HG02973 (cell line): Measurements from ENCODE around the gene TSPAN32.

Experiments used
- ATAC-seq: cut with Tn5 transposase; IDR thresholded peaks from one replicate; pipeline ENCODE4 v1.9.1; 2021; ENCODE audit warnings: moderate library complexity; ENCODE audit not compliant: unreplicated experiment

The TSPAN32 gene

DNA sequence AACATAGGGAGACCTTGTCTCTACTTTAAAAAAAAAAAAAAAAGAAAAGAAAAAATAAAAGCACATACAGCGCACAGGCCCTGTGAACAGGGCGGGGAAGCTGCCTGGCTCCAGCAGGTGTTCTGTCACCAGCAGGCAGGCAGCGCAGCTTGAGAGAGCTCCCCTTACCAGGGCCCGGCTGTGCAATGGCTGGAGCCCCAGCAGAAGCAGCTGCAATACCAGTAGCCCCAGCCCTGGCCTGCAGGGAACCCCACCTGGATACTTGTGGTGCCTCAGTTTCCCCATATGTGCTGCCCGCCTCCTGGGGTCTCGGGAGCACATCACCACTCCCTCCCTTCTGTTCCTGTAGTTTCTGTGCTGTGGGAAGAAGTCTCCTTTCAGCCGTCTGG is 12.3 kb downstream of the TSPAN32 start:
- no peak for ATAC-seq

DNA sequence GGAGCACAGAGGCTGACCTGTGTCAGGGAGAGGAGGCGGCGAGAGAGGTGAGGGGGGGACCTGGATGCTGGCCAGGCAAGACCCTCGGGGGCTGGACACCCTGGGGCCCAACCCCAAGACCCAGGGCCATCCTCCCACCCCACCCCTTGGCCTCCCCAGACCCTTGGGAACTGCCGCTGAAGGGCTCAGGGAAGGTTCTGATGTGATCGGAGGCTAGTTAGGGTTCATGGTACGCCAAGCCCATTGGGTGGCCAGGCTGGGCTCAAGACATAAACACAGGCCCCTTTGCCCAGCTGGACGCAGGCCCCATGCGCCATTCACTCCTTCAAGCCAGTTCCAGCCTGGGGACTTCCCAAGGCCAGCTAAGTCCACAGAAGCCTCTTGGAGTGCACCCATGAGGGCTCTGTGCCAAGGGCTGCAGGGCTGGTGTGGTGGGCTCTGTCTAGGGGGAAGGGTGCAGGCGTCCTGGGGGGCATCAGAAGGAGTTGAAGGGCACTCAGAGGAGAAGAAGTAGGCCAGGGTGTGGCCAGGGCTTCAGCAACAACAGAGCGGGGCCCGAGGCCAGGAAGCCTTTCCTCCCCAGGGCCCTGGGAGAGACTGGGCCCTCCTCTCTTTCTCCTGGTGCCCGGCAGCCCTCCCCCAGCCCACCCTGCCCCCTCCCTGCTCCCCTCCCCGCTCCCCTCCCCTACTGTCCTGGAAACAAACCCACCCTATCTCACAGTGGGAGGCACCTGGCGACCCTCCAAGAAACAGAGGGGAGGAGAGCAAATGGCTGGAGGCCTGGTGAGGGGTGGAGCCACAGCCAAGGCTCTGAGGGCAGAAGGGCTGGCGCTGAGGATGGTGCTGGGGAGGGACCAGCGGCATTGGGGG is 12.9 kb downstream of the TSPAN32 start:
- ATAC-seq, result no peak

DNA sequence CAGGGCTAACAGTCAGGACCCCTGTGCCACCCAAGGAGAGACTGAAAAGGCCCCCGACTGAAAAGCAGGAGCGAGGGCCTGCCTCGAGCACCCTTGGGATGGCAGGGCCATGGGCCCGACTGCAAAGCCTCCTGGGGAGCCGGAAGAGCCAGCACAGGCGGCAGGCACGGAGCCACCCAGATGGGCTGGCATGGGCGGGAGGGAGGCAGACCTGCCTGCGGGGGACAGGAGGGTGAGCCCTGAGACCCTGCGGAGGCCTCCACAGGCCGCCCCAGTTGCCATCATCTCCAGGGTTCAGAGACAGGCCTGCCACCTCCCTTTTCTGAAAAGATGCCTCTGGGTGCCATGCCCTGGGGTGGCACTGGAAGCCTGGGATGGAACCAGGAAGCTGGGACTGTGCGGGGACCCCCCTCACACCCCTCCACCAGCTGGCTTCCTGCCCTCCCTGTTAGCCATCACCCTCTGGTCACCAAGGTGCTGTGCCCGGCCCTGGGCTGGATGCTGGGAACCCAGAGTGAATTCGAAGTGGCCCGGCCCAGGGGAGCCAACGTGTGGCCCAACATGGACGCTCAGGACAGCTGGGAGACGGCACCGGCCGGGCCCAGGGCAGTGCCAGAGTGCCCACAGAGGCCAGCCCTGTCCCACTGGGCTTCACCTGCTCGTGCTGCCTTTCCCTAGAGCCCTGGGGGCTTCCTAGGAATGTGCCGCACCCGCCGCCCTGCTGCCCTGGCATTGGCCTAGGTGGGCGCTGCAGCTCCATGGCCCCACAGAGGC is 13.8 kb downstream of the TSPAN32 start:
- no peak for ATAC-seq

DNA sequence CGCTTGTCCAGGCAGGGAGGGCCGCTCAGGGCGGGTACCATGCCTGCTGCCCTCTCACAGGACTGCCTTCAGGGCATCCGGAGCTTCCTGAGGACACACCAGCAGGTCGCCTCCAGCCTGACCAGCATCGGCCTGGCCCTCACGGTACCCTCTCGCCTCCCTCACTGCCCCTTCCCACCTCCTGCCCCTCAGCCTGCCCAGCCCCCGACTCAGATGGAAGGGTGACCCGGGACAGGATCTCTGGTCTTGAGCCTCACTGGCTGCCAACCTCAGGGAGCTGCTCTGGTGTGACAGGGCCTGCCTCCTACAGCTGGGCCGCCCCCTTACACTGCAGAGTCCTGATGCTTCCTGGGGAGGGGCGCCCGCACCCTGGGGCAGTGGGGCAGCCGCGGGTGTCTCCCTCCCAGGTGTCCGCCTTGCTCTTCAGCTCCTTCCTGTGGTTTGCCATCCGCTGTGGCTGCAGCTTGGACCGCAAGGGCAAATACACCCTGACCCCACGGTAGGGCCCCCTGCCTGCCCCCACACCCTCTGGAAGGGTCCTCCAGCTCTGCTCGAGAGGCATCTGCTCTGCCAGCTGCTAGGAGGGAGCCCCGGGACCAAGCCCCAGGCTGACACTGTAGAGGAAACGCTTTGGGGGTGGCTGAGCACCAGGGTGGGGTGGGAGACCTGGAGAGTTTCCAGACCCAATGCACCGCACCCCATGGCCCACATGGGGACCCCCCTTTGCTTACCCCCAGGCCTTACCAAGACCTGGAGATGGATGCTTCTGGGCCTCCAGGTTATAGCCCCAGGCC is 14.6 kb downstream of the TSPAN32 start:
- ATAC-seq, result no peak

DNA sequence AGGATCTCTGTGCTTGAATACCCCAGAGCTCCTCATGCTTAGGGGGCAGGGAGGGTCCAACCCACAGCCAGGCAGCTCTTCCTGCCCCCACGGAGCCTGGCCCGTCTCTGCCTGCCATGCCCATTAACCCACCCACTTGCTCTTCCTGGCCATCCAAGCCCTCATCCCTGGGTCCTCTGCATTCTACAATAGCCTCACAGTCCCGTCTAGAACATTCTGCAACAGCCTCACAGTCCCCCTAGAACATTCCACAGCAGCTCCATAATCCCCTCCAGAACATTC is 15.1 kb downstream of the TSPAN32 start:
- ATAC-seq, result no peak

DNA sequence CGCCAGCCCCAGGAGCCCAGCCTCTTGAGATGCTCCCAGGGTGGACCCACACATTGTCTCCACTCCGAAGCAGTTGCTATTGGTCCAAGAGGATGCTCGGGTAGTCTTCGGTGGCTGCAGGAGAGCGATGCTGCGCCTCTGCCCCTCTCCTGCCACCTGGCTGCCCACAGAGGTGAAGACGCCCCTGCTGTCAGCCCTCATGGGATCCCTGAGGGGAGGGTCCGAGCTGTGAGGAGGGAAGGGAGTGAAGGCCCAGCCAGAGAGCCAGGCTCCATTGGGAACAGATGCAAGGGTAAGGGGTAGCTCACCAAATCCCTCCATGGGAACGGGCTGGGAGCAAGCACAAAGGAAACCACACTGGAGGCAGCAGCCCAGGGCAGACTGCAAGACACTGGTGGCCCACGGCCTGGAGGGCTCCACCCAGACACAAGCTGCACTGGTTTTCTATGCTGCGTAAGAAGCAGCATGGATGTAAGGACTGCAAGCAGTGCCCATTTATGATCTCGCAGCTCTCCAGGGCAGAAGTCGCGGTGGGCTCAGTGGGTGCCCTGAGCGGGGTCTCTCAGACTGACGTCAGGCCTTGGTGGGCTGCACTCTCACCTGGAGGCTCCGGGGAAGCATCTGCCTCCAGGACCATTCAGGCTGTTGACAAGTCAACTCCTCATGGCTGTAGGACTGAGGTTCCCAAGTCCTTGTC is 15.7 kb downstream of the TSPAN32 start:
- ATAC-seq, result no peak

DNA sequence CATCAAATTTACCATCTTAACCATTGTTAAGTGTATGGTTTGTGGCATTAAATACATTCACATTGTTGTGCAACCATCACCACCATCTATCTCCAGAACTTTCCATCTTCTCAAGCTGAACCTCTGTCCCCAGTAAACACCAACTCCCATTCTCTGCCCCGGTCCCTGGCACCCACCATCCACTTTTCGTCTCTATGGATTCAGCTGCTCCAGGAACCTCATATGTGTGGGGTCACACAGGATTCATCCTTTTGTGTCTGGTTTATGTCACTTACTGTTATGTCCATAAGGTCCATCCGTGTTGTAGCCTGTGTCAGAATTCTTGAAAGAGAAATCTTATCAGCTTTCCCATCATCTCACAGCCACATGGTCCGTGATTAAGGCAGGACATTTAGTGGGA is 16.3 kb downstream of the TSPAN32 start:
- no peak for ATAC-seq

DNA sequence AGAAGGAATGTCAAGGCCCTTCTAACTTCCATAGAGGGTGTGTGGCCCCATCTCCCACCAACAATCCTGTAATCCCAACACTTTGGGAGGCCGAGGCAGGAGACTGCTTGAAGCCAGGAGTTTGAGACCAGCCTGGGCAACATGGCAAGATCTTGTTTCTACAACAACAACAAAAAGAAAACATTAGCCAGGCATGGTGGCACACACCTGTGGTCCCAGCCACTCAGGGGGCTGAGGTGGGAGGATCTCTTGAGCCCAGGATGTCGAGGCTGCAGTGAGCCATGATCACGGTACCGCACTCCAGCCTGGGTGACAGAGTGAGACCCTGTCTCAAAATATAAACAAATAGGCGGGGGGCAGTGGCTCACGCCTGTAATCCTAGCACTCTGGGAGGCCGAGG is 16.9 kb downstream of the TSPAN32 start:
- no peak for ATAC-seq

DNA sequence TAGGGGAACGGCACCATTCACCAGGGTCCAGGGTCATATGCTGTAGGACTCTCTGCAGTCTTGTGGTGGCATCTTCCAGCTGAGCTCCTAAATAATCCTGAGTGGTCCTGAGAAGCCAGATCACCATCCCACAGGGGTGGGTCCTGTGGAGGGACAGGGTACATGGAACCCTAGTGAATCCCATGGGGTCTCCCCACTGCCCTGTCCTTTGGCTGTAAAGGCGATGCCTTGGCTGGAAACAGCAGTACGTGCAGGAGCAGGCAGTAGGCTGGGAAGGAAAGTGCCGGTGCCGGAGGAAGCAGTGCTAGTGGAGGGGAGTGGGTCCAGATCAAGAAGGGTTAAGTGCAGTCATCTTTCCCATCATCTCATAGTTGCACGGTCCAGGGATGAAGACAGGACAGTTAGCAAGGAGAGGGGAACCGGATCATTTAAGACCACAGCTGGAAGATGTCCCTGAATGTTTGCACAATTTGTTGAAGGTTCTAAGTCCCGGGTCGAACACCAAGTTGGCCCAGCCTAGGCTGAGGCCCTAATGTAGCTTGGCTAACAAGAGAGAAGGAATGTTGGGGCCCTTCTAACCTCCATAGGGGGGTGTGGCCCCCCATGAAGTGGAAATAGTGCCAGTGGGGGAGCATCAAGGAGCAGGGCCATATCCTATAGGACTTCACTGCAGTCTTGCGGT is 18.1 kb downstream of the TSPAN32 start:
- ATAC-seq, result no peak

DNA sequence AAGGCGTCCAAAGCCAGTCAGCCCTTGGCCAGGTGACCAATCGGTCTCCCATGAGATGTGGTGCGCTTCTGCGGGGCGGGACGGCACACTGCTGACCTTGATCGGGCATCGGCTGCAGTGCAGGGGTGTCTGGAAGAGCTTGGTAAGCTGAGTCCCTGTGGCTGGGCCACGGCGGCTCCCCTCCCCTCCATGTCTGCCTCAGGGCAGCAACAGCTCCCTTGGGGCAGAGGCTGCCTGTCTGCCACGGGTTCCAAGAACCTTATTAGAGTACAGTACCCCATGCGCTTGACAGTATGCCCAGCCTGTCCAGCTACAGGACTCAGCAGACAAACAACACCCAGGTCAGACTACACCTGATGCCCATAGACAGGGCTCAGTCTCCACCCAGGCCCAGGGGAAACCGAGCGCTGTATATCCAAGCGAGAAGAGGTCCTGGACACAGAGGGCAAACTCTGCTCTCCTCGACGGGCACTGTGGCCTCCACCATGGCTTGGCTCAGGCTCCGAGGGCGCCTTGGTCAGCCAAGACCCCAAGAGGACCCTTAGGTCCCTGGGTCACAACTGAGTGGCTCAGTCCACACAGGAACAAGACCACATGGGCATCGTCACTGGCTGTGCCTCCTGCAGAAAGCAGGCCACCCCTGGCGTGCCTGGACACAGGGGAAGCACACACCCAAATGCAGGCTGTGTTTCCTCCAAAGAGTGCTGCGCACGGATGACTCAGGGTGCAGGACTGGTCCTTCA is 18.9 kb downstream of the TSPAN32 start:
- ATAC-seq, result no peak

DNA sequence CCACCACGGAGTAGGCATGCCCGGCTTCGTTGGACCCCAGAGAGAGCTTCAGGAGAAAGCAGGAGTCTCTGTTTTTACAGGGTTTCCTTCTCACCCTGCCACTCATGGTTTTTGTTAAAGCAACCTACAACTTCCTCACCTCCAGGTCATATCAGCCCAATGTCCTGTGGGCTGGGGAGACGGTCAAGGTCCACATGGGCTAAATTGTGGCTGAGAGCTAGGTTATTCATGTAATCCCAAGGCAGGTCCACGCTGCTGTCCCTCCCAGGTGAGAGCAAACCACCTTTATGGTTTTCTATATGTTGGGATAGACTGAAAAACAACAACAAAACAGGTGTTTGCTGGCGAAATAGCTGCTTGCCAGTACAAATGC is 19.5 kb downstream of the TSPAN32 start:
- ATAC-seq, result no peak

DNA sequence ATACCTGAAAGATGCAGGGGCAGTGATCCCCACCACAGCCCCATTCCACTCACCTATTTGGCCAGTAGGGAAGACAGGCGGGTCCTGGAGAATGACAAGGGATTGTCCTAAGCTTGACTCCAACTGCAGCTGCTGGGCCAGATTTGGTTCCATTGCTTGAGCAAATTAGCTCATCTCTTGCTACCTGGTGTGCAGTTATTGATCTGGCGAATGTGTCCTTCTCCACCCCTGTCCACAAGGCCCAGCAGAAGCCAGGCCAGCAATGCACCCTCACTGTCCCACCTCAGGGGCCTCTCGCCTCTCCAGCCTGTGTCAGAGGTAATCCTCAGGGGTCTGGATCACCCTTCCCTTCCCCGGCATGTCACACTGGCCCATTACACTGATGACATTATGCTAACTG is 23.3 kb downstream of the TSPAN32 start:
- ATAC-seq, result no peak

DNA sequence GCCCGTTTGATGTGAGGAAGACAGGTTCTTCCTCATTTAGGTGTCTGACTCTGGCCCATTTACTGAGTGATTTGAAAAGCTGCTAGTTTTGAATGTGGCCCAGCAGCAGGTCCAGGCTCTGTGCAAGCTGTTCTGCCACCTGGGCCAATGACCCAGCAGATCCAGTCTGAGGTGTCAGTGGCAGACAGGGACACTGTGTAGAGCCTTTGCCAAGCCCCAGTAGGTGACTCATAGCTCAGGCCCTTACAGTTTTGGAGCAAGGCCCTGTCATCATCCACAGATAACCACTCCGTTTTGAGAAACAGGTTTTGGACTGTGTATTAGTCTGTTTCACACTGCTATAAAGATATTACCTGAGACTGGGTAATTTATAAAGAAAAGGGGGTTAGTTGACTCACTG is 23.9 kb downstream of the TSPAN32 start:
- ATAC-seq, result no peak

DNA sequence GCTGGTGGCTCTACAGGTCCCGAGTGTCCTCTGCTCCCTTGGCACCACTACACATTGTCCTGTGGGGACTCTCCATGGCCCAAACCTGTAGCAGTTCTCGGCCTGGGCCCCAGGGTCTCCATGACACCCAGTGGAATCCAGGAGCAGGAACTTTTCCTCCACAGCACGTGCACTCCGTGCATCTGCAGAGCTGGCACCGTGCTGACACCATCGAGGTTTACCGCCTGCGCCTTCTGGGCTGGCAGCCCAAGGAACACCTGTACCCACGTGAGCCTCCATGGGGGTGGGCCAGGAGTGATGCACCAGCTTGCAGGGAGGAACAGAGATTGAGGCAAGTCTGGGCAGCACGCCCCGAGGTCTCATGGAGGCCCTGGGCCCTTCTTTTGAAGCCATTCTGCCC is 25.2 kb downstream of the TSPAN32 start:
- ATAC-seq, result no peak

DNA sequence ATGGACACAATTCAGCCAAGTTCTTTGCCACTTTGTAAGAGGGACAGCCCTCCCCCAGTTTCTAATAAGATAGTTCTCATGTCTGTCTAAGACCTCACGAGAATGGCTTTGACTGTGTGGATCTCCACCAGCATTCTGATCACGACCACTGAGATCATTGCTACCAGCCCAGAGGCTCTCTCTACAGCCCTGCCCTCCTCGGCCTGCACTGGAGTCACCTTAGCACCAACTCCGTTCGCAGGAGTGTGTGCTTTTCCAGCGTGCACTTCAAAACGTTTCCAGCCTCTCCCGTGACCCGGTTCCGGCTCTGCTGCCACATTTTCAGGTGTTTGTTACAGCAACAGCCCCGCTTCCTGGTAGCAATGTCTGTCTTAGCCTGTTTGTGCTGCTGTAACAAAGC is 26.2 kb downstream of the TSPAN32 start:
- ATAC-seq, result no peak

DNA sequence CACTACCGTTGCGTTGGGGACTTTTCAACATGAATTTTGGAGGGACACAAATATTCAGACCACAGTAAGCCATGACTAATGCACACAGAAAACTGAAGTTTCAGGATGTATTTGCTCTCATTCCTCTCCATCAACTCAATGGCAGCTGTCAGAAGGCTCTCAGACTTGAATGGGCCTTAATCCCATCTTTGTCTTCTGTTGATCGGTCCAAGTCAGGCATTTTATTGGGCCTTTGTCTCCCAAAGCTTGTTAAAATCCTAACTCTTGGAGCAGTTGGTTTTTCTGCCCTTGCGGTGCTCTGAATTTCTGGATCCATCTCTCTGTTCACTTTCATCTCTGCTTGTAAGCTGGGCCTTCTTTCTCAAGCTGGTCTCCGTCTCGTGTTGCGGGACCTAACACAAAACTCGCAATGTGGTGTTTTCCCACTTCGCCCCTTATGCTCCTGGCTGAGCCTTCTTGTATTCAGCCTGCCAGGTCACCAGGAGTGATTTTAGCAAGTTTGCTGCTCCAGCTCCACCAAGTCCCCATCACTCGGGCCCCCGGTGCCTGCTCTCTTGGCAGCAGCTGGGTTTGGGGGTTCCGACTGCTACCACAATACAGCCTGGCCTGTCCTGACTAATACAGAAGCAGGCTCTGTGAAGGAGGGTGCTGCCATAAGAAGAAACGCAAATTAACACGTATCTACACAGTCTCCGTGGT is 27.0 kb downstream of the TSPAN32 start:
- no peak for ATAC-seq

DNA sequence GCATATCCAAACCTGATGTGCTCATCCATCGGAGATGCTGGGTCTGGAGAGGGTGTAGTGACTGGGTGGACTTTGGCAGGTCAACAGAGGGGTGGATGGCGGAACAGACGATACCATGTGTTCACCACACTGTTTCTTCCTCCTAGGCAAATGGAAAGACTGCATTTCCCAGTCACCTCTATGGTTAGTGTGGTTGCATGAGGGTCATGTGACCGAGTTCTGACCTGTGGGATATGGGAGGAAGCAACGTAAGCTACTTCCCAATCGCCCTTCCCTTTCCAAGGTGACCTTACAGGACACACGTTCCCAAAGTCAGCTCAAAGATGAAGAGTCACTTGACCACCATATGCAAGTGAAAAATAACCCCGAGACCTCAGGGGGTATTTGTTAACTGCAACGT is 27.7 kb downstream of the TSPAN32 start:
- ATAC-seq, result no peak

DNA sequence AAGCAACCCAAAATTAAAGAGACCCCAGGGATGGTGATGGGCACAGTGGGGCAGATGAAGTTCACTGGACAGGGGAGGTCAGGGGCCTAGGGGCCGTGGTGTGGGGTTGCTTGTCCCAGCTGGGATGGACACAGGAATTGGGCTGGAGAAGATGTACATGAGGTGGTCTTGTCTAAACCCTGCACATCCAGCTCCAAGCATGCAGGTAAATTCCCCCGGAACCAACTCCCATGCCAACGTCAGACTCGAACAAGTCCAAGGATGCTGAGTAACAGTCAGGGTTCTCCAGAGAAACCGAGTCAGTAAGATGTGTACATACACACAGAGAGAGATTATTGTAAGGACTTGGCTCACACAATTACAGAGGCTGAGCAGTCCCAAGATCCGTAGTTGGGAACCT is 28.9 kb downstream of the TSPAN32 start:
- no peak for ATAC-seq

DNA sequence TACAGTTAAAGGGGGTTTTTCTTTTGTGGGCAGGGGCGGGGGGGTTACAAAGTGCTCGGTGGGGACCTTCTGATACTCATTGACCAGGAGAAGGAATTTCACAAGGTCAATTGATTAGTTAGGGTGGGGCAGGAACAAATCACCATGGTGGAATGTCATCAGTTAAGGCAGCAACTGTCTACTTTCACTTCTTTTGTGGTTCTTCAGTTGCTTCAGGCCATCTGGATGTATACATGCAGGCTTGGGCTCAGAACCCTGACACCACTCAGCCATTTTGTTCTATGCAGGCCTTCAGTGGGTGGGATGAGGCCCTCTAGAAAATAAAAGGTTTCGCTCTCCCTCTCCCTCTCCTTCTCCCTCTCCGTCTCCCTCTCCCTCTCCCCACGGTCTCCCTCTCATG is 29.6 kb downstream of the TSPAN32 start:
- no peak for ATAC-seq
